GM10248 (cell line): ENCODE measurements around the gene HMG20A.

Experiments
- CTCF ChIA-PET: fragments of 300-600 bp; sonication (Branson Sonifier 250); formaldehyde crosslinking; extraction: SDS; loops from one replicate; lab custom pipeline; 2021; ENCODE audit warnings: antibody characterized with exemption; lab: Yijun Ruan, JAX
- POLR2A ChIA-PET: fragments of 350-650 bp; sonication (Branson Sonifier 250); formaldehyde crosslinking; extraction: SDS; loops from one replicate; lab custom pipeline; 2020; ENCODE audit warnings: antibody characterized with exemption; lab: Yijun Ruan, JAX
- DNase-seq: peaks from one replicate; pipeline ENCODE4 v3.0.0; 2012; ENCODE audit errors: extremely low spot score
- CTCF ChIP-seq: IDR thresholded peaks from 2 replicates; pipeline ENCODE4 v1.5.1; 2012; ENCODE audit warnings: mild to moderate bottlenecking, low read depth; ENCODE audit errors: extremely low read depth, missing control alignments, control extremely low read depth

HMG20A gene

GRCh38 chr15:77504871-77505270 lies 84.2 kb downstream of the HMG20A start:
- no peak for DNase-seq
- ChIA-PET CTCF (interaction anchor here (1.0 to 6.2 kb wide), 6 partner anchors 9 to 318 kb away, joined by 3 to 38 read pairs (median 9); no protein-coding TSS in a partner anchor), POLR2A (no interaction called here)
- TF ChIP-seq CTCF, result no peak

DNA sequence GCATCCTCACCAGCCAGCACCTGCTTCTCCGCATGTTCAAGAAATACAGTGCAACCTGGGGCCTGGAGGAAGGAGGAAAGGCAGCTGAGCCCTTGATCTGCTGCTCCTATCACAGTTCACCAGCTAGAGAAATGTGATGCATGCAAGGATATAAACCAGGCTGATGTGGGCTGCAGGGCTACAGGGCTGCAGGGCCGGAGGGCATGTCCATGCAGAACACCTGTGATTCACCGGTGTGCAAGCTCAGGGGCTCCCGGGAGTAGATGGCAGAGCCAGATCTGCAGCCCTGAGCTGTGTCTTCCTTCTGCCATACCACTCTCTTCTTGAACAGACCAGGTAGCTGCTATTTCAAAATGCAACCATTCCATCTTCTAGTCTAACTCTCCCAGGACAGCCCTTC lies 84.9 kb downstream of the HMG20A start:
- no peak for TF ChIP-seq CTCF
- no peak for DNase-seq
- ChIA-PET CTCF (interaction anchor here (2.4 to 6.2 kb wide), 2 partner anchors 9 to 38 kb away, joined by 11 to 38 read pairs; no protein-coding TSS in a partner anchor), POLR2A (no interaction called here)

DNA sequence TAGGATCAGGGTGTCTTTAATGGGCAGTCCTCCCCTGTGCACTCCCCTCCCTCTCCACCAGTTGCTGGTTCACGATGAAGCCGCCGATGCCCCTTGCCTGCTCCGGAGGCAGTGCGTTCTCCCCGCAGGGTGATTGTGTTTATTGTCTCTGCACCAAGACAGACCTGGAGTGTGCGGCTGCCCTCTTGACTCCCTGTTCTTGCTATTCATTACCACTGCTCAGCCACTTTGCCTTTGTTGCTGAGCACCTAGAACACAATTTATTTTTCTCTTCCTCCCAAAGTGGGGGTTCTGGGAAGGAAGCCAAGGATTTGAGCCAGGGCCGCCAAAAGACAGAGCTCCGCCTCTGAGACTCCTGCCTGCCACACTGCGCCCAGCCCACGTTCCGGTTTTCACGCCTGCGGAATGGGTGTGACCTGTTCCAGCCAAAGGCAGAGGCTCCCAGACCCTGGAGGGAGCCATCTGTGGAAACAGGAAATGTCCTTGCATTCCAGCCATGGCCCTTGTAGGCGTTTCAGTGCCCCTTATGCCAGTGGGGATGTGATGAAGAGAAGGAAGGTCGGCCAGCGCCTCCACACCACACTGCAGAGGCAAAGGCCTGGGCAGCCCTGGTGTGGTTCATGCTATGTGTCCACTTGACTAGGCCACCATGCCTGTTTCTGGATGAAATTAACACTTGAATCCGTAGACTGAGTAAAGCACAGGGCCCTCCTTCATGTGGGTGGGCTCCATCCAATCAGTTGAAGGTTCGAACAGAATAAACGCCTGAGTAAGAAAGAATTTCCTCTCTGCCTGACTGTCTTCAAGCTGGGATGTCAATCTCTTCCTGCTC lies 85.8 kb downstream of the HMG20A start:
- TF ChIP-seq CTCF, result no peak
- DNase-seq, result no peak
- CTCF ChIA-PET, result interaction anchor here (2.4 to 6.2 kb wide), 3 partner anchors 9 to 37 kb away, joined by 11 to 38 read pairs (median 27); no protein-coding TSS in a partner anchor
- POLR2A ChIA-PET, result no interaction called here

DNA sequence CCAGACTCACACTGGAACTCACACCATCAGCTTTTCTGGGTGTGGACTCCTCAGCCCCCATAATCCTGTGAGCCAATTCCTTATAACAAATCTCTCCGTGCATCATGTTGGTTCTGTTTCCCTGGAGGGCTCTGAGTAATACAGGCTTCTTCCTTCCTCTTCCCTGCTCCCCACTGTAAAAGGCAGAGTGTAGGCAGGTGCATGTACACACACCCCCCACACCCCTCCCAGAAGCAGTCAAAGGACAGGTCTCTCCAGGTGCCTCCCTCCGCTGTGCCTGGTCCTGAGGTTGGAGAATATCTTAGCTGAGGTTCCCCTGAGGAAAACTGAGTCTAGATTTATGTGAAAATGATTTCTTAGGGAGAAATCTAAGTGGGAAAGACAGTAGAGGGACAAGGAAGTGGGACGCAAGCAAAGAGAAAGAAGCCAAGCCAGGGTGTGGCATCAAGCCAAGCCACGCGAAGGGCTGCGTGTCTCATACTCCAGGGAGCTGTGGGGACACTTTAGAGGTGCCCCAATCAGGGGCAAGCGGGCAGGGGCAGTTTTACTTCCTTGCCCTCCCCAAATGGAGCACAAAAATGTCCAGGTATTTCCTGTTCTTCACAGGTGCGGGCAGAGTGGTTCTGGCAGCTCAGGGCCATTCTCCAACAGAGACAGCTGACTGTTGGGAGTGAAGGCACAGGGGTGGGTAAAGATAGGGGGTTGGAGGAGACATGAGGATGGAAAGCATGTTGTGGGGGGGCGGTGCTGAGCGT lies 86.6 kb downstream of the HMG20A start:
- CTCF ChIA-PET, result interaction anchor here (1.2 to 6.2 kb wide), 7 partner anchors 8 to 320 kb away, joined by 3 to 38 read pairs (median 7); no protein-coding TSS in a partner anchor
- POLR2A ChIA-PET, result no interaction called here
- no peak for DNase-seq
- no peak for TF ChIP-seq CTCF

- POLR2A ChIA-PET, result no interaction called here
- CTCF ChIA-PET, result interaction anchor here (1.0 to 6.2 kb wide), 9 partner anchors 8 to 321 kb away, joined by 3 to 38 read pairs (median 5); no protein-coding TSS in a partner anchor
- no peak for DNase-seq
- TF ChIP-seq CTCF, result no peak
These were observed 87.2 kb downstream of the HMG20A start for GRCh38 chr15:77507911-77508310.

- DNase-seq, result no peak
- ChIA-PET POLR2A (no interaction called here), CTCF (interaction anchor here (1.0 to 6.2 kb wide), 10 partner anchors 8 to 390 kb away, joined by 3 to 38 read pairs (median 5); no protein-coding TSS in a partner anchor)
- no peak for TF ChIP-seq CTCF
These were observed 88.0 kb downstream of the HMG20A start for GRCh38 chr15:77508541-77509243.
